SK-N-SH (cell line): ENCODE data around the gene ADK. TPM values are rescaled to one million over a fixed set of nuclear protein-coding genes. Genes with fewer than 3 reads are reported as not detected.

ENCODE experiments used
- CTCF ChIA-PET: fragments of 300-600, 350-600 bp; formaldehyde crosslinking; extraction: SDS; loops from one replicate; lab custom pipeline; 2021; lab: Yijun Ruan, JAX
- POLR2A ChIA-PET: fragments of 350-600 bp; sonication (Branson Sonifier 250); formaldehyde crosslinking; extraction: SDS; loops from one replicate; lab custom pipeline; 2020; ENCODE audit warnings: antibody characterized with exemption, inconsistent platforms; lab: Yijun Ruan, JAX
- DNase-seq: peaks from one replicate; pipeline ENCODE4 v3.0.0; 2012
- H2AFZ ChIP-seq: fragments of 200-600 bp; sonication (generic); 2 replicates; pipeline ENCODE4 v1.8.1; 2016; ENCODE audit warnings: antibody characterized with exemption, mild to moderate bottlenecking, low read depth
- H3F3A ChIP-seq: fragments of 200-600 bp; sonication (generic); replicated peaks from 2 replicates; pipeline ENCODE3; 2016; ENCODE audit warnings: antibody characterized with exemption, mild to moderate bottlenecking; ENCODE audit not compliant: insufficient read depth
- H3K27ac ChIP-seq, 2 experiments: fragments of 200-500 bp in 1 of 2; fragments of 200-600 bp in 1 of 2; sonication (Bioruptor generic) in 1 of 2; sonication (generic), shearing (Covaris generic) in 1 of 2; 2 replicates each; pipeline versions ENCODE4 v1.5.1 to v1.6.1; 2014 to 2016; ENCODE audit warnings: low read depth in 2 of 2, inconsistent platforms in 1 of 2, low read length in 1 of 2, mild to moderate bottlenecking in 1 of 2, mixed read lengths in 1 of 2
- H3K27me3 ChIP-seq: fragments of 200-600 bp; sonication (generic), shearing (Covaris generic); 2 replicates; pipeline ENCODE4 v1.6.1; 2016; ENCODE audit warnings: mixed run types; ENCODE audit not compliant: insufficient read depth
- H3K36me3 ChIP-seq, 2 experiments: fragments of 200-500 bp in 1 of 2; fragments of 200-600 bp in 1 of 2; sonication (Bioruptor generic) in 1 of 2; sonication (generic) in 1 of 2; replicated peaks in 1 of 2; 2 replicates each; pipeline versions ENCODE3 to v1.5.1; 2014 to 2016; ENCODE audit warnings: low read length in 1 of 2, mild to moderate bottlenecking in 1 of 2; ENCODE audit not compliant: insufficient read depth in 2 of 2, control insufficient read depth in 1 of 2
- H3K4me1 ChIP-seq, 2 experiments: fragments of 200-500 bp in 1 of 2; fragments of 200-600 bp in 1 of 2; sonication (Bioruptor generic) in 1 of 2; sonication (generic), shearing (Covaris generic) in 1 of 2; 2 replicates each; pipeline versions ENCODE4 v1.5.1 to v1.6.1; 2014 to 2016; ENCODE audit warnings: low read depth in 1 of 2, low read length in 1 of 2, mixed run types in 1 of 2; ENCODE audit not compliant: insufficient read depth in 2 of 2, control insufficient read depth in 1 of 2
- H3K4me2 ChIP-seq: fragments of 200-600 bp; sonication (generic), shearing (Covaris generic); 2 replicates; pipeline ENCODE4 v1.6.1; 2017; ENCODE audit warnings: mixed run types
- H3K4me3 ChIP-seq, 2 experiments: fragments of 200-500 bp in 1 of 2; fragments of 200-600 bp in 1 of 2; sonication (Bioruptor generic) in 1 of 2; sonication (generic), shearing (Covaris generic) in 1 of 2; 2 replicates each; pipeline versions ENCODE4 v1.5.1 to v1.8.1; 2014 to 2016; ENCODE audit warnings: low read depth in 2 of 2, inconsistent platforms in 1 of 2, low read length in 1 of 2, mild to moderate bottlenecking in 1 of 2, mixed read lengths in 1 of 2, moderate library complexity in 1 of 2
- H3K79me2 ChIP-seq: fragments of 200-600 bp; sonication (generic); 2 replicates; pipeline ENCODE4 v1.8.1; 2017; ENCODE audit warnings: mild to moderate bottlenecking; ENCODE audit not compliant: insufficient read depth
- H3K9ac ChIP-seq: fragments of 200-600 bp; sonication (generic); 2 replicates; pipeline ENCODE4 v1.6.1; 2017; ENCODE audit warnings: mixed run types
- H3K9me2 ChIP-seq: fragments of 200-600 bp; sonication (generic); 2 replicates; pipeline ENCODE4 v1.6.1; 2017; ENCODE audit warnings: mixed run types
- H3K9me3 ChIP-seq: fragments of 200-600 bp; sonication (generic); 2 replicates; pipeline ENCODE4 v1.6.1; 2017; ENCODE audit warnings: mixed run types, mild to moderate bottlenecking, moderate library complexity
- H4K20me1 ChIP-seq: fragments of 200-600 bp; sonication (generic); 2 replicates; pipeline ENCODE4 v1.6.1; 2017; ENCODE audit warnings: mild to moderate bottlenecking, mixed run types; ENCODE audit not compliant: insufficient read depth
- CHD2 ChIP-seq: fragments of 150-350 bp; IDR thresholded peaks from 2 replicates; pipeline ENCODE4 v1.6.1; 2018; ENCODE audit warnings: low read length; ENCODE audit not compliant: partially characterized antibody
- ELF1 ChIP-seq: IDR thresholded peaks from 2 replicates; pipeline ENCODE4 v1.4.0; 2012
- FOSL2 ChIP-seq: IDR thresholded peaks from 2 replicates; pipeline ENCODE4 v1.4.0; 2012; ENCODE audit warnings: low read depth, mild to moderate bottlenecking, moderate library complexity, borderline replicate concordance
- FOXJ3 ChIP-seq: sonication (generic); formaldehyde crosslinking; IDR thresholded peaks from 2 replicates; pipeline ENCODE4 v1.5.1; 2020; ENCODE audit warnings: mild to moderate bottlenecking, missing genetic modification reagents
- FOXM1 ChIP-seq: IDR thresholded peaks from 2 replicates; pipeline ENCODE4 v1.4.0; 2012; ENCODE audit warnings: low read depth, mild to moderate bottlenecking
- GABPA ChIP-seq: IDR thresholded peaks from 2 replicates; pipeline ENCODE4 v1.4.0; 2012; ENCODE audit warnings: low read depth, mild to moderate bottlenecking
- GATA2 ChIP-seq: sonication (generic); formaldehyde crosslinking; IDR thresholded peaks from 2 replicates; pipeline ENCODE4 v1.5.0; 2020; ENCODE audit warnings: mild to moderate bottlenecking, missing genetic modification reagents
- JUND ChIP-seq: IDR thresholded peaks from 2 replicates; pipeline ENCODE4 v1.4.0; 2012
- MXI1 ChIP-seq: IDR thresholded peaks from 2 replicates; pipeline ENCODE4 v1.6.1; 2012; ENCODE audit warnings: mild to moderate bottlenecking, low read depth, low read length, improper control_type of control experiment
- NFIC ChIP-seq: IDR thresholded peaks from 2 replicates; pipeline ENCODE4 v1.4.0; 2012; ENCODE audit warnings: borderline replicate concordance
- NRF1 ChIP-seq: IDR thresholded peaks from 2 replicates; pipeline ENCODE4 v1.6.1; 2012; ENCODE audit warnings: low read depth, mild to moderate bottlenecking, low read length
- POLR2AphosphoS5 ChIP-seq: IDR thresholded peaks from 2 replicates; pipeline ENCODE4 v1.6.1; 2012; ENCODE audit warnings: low read depth, low read length
- RAD21 ChIP-seq: IDR thresholded peaks from 2 replicates; pipeline ENCODE4 v1.6.1; 2012; ENCODE audit warnings: mild to moderate bottlenecking, low read length
- RCOR1 ChIP-seq: fragments of 150-350 bp; IDR thresholded peaks from 2 replicates; pipeline ENCODE4 v1.6.1; 2017; ENCODE audit warnings: antibody characterized with exemption, low read length
- RFX5 ChIP-seq: IDR thresholded peaks from 2 replicates; pipeline ENCODE4 v1.6.1; 2012; ENCODE audit warnings: mild to moderate bottlenecking, improper control_type of control experiment, low read length
- RXRA ChIP-seq: IDR thresholded peaks from 2 replicates; pipeline ENCODE4 v1.4.0; 2012; ENCODE audit warnings: low read depth, mild to moderate bottlenecking, borderline replicate concordance
- SIN3A ChIP-seq: IDR thresholded peaks from 2 replicates; pipeline ENCODE4 v1.6.1; 2012; ENCODE audit warnings: low read depth, mild to moderate bottlenecking, low read length, moderate library complexity, borderline replicate concordance
- SMC3 ChIP-seq: IDR thresholded peaks from 2 replicates; pipeline ENCODE4 v1.6.1; 2012; ENCODE audit warnings: low read depth, low read length, improper control_type of control experiment
- TAF1 ChIP-seq: IDR thresholded peaks from 2 replicates; pipeline ENCODE4 v1.6.1; 2012; ENCODE audit warnings: low read depth, mild to moderate bottlenecking, low read length, moderate library complexity, borderline replicate concordance
- TCF12 ChIP-seq: IDR thresholded peaks from 2 replicates; pipeline ENCODE4 v1.4.0; 2012
- TEAD4 ChIP-seq: IDR thresholded peaks from 2 replicates; pipeline ENCODE4 v1.4.0; 2012; ENCODE audit warnings: mild to moderate bottlenecking, borderline replicate concordance; ENCODE audit not compliant: insufficient read depth
- polyA plus RNA-seq, 3 experiments: library from polyadenylated mRNA; depleted of rRNA; stranded (reverse); fragments of >200 nt; gene quantifications; 2 replicates each; pipeline ENCODE4 v1.2.3, GENCODE V29; 2012
- TF ChIP-seq, protein P1 (sequence below): IDR thresholded peaks from 2 replicates; pipeline ENCODE4 v1.4.0; 2012; ENCODE audit warnings: low read depth, borderline replicate concordance
- TF ChIP-seq, protein P2 (sequence below): fragments of 150-350 bp; IDR thresholded peaks from 2 replicates; pipeline ENCODE4 v1.6.1; 2017; ENCODE audit warnings: antibody characterized with exemption, low read length, low read depth, borderline replicate concordance
- TF ChIP-seq, protein P3 (sequence below): IDR thresholded peaks from 2 replicates; pipeline ENCODE4 v1.6.1; 2012; ENCODE audit warnings: mild to moderate bottlenecking, low read depth, low read length, moderate library complexity
- TF ChIP-seq, protein P4 (sequence below): fragments of 150-350 bp; IDR thresholded peaks from 2 replicates; pipeline ENCODE4 v1.6.1; 2016; ENCODE audit warnings: mild to moderate bottlenecking, low read depth, low read length
- TF ChIP-seq, protein P5 (sequence below): IDR thresholded peaks from 2 replicates; pipeline ENCODE4; 2012
- TF ChIP-seq, protein P6 (sequence below): IDR thresholded peaks from 2 replicates; pipeline ENCODE4 v1.4.0; 2012; ENCODE audit warnings: low read depth, borderline replicate concordance

The ADK gene
- polyA plus RNA-seq, 1 of the 3 experiments (the other 2 are of a cell fraction), result 25.1 TPM

DNA sequence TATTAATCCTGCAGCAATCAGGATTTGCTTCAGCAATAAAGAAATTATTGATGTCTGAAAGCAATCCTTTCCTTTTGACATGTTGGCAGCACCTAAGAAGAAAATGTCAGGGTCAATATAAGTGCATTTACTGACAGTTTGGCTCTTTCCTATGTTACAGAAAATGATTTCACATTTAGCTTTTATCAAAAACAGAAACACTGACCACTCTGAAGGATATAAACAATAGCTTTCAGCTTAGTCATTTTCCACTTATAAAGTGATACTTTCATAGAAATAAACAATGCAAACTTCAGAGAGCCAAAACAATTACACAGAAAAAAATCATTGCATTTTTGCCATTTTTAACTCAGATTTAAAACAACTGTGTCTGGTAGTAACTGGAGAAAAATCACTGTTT lies 349.8 kb downstream of the ADK start:
- Histone ChIP-seq H3K9me2 (no peaks in the 10 kb centered on the region), H3K4me3 (no peak overlapping the region), H3K79me2 (no peaks in the 10 kb centered on the region), H3K27ac (peak overlapping the region; percentile 14 to 76; a peak in 3 of 4 replicates), H3K4me1 (peaks cover 5 to 45% of the 10 kb centered on the region in 2 experiments; a peak in 3 of 4 replicates), H4K20me1 (no peaks in the 10 kb centered on the region), H3K36me3 (no peaks in the 10 kb centered on the region), H3K27me3 (no peaks in the 10 kb centered on the region), H3K9ac (peak overlapping the region; percentile 31; the same call in 1 of the 2 replicates), H3K9me3 (0 out of 2 replicates have a peak, but pooled peaks cover 5% of the 10 kb centered on the region), H3F3A (peaks cover 38% of the 10 kb centered on the region), H3K4me2 (peak overlapping the region; percentile 39; the same call in 1 of the 2 replicates), H2AFZ (no peak overlapping the region)
- CTCF ChIA-PET, result no interaction called here
- POLR2A ChIA-PET, result no interaction called here
- no peak for DNase-seq
- TF ChIP-seq RCOR1, result no peak
- TF ChIP-seq, protein P1, sequence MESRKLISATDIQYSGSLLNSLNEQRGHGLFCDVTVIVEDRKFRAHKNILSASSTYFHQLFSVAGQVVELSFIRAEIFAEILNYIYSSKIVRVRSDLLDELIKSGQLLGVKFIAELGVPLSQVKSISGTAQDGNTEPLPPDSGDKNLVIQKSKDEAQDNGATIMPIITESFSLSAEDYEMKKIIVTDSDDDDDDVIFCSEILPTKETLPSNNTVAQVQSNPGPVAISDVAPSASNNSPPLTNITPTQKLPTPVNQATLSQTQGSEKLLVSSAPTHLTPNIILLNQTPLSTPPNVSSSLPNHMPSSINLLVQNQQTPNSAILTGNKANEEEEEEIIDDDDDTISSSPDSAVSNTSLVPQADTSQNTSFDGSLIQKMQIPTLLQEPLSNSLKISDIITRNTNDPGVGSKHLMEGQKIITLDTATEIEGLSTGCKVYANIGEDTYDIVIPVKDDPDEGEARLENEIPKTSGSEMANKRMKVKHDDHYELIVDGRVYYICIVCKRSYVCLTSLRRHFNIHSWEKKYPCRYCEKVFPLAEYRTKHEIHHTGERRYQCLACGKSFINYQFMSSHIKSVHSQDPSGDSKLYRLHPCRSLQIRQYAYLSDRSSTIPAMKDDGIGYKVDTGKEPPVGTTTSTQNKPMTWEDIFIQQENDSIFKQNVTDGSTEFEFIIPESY, result 0 out of 2 replicates have a peak, but pooled peaks have one; percentile 12
- no peak for TF ChIP-seq GATA2 (CRISPR knock-in tag)
- TF ChIP-seq, protein P2, sequence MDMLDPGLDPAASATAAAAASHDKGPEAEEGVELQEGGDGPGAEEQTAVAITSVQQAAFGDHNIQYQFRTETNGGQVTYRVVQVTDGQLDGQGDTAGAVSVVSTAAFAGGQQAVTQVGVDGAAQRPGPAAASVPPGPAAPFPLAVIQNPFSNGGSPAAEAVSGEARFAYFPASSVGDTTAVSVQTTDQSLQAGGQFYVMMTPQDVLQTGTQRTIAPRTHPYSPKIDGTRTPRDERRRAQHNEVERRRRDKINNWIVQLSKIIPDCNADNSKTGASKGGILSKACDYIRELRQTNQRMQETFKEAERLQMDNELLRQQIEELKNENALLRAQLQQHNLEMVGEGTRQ, result no peak
- TF ChIP-seq, protein P3, sequence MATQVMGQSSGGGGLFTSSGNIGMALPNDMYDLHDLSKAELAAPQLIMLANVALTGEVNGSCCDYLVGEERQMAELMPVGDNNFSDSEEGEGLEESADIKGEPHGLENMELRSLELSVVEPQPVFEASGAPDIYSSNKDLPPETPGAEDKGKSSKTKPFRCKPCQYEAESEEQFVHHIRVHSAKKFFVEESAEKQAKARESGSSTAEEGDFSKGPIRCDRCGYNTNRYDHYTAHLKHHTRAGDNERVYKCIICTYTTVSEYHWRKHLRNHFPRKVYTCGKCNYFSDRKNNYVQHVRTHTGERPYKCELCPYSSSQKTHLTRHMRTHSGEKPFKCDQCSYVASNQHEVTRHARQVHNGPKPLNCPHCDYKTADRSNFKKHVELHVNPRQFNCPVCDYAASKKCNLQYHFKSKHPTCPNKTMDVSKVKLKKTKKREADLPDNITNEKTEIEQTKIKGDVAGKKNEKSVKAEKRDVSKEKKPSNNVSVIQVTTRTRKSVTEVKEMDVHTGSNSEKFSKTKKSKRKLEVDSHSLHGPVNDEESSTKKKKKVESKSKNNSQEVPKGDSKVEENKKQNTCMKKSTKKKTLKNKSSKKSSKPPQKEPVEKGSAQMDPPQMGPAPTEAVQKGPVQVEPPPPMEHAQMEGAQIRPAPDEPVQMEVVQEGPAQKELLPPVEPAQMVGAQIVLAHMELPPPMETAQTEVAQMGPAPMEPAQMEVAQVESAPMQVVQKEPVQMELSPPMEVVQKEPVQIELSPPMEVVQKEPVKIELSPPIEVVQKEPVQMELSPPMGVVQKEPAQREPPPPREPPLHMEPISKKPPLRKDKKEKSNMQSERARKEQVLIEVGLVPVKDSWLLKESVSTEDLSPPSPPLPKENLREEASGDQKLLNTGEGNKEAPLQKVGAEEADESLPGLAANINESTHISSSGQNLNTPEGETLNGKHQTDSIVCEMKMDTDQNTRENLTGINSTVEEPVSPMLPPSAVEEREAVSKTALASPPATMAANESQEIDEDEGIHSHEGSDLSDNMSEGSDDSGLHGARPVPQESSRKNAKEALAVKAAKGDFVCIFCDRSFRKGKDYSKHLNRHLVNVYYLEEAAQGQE, result no peak
- no peak for TF ChIP-seq RFX5
- no peak for TF ChIP-seq TAF1
- no peak for TF ChIP-seq NRF1
- TF ChIP-seq GABPA, result no peak
- no peak for TF ChIP-seq SIN3A
- TF ChIP-seq, protein P4, sequence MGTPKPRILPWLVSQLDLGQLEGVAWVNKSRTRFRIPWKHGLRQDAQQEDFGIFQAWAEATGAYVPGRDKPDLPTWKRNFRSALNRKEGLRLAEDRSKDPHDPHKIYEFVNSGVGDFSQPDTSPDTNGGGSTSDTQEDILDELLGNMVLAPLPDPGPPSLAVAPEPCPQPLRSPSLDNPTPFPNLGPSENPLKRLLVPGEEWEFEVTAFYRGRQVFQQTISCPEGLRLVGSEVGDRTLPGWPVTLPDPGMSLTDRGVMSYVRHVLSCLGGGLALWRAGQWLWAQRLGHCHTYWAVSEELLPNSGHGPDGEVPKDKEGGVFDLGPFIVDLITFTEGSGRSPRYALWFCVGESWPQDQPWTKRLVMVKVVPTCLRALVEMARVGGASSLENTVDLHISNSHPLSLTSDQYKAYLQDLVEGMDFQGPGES, result no peak
- TF ChIP-seq JUND, result peak; percentile 74
- TF ChIP-seq RAD21, result no peak
- no peak for TF ChIP-seq RXRA
- no peak for TF ChIP-seq MXI1
- TF ChIP-seq POLR2AphosphoS5, result peak; percentile 30
- no peak for TF ChIP-seq ELF1
- TF ChIP-seq FOSL2, result peak; percentile 42; the same call in 1 of the 2 replicates
- peak; percentile 90 for TF ChIP-seq TCF12
- TF ChIP-seq, protein P5, sequence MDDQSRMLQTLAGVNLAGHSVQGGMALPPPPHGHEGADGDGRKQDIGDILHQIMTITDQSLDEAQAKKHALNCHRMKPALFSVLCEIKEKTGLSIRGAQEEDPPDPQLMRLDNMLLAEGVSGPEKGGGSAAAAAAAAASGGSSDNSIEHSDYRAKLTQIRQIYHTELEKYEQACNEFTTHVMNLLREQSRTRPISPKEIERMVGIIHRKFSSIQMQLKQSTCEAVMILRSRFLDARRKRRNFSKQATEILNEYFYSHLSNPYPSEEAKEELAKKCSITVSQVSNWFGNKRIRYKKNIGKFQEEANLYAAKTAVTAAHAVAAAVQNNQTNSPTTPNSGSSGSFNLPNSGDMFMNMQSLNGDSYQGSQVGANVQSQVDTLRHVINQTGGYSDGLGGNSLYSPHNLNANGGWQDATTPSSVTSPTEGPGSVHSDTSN, result peak; percentile 97
- TF ChIP-seq TEAD4, result peak; percentile 72; the same call in 1 of the 2 replicates
- peak; percentile 93 for TF ChIP-seq NFIC
- TF ChIP-seq CHD2, result no peak
- TF ChIP-seq FOXM1, result peak; percentile 76; the same call in 1 of the 2 replicates
- TF ChIP-seq, protein P6, sequence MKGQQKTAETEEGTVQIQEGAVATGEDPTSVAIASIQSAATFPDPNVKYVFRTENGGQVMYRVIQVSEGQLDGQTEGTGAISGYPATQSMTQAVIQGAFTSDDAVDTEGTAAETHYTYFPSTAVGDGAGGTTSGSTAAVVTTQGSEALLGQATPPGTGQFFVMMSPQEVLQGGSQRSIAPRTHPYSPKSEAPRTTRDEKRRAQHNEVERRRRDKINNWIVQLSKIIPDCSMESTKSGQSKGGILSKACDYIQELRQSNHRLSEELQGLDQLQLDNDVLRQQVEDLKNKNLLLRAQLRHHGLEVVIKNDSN, result no peak
- no peak for TF ChIP-seq FOXJ3 (CRISPR knock-in tag)
- TF ChIP-seq SMC3, result no peak
